Measurements from ENCODE around the gene CCDC97. TPM values are rescaled to one million over a fixed set of nuclear protein-coding genes. Genes with fewer than 3 reads are reported as not detected.

The CCDC97 gene
- total RNA-seq, 4 donors from 2014 or later = 11.6 to 21.2 (median 14.8) TPM

- TF ChIP-seq POLR2AphosphoS5 (IDR thresholded peaks at IDR 0.05) (peak; percentile 44 to 62), CTCF (IDR thresholded peaks at IDR 0.05) (no peak)
- DNase-seq (ENCODE audit: extremely low spot score) = no peak
These were observed 13.6 kb downstream of the CCDC97 start for GRCh38 chr19:41323430-41324125.

GRCh38 chr19:41324231-41324702 lies 14.3 kb downstream of the CCDC97 start:
- H3K36me3 ChIP-seq = peaks cover 13 to 48% (median 43%) of the 10 kb centered on the region in 4 donors
- no peak for TF ChIP-seq EP300 (IDR thresholded peaks at IDR 0.05)
- TF ChIP-seq CTCF (IDR thresholded peaks at IDR 0.05) = no peak
- no peaks in the 10 kb centered on the region for H3K9me3 ChIP-seq
- H3K27me3 ChIP-seq = no peaks in the 10 kb centered on the region
- peaks cover 72 to 83% (median 78%) of the 10 kb centered on the region in 4 donors for H3K4me1 ChIP-seq
- no peak for DNase-seq (ENCODE audit: extremely low spot score)
- 68% methylated on average over 7 of the region's 7 CpGs for WGBS
- intact Hi-C loops (cut with DNase I) = no loop called here
- H3K4me3 ChIP-seq = no peak overlapping the region
- H3K27ac ChIP-seq (replicated peaks in 1 of 4) = peak overlapping the region; percentile 78 to 86 (median 84)

More at GRCh38 chr19:41323430-41324125, 13.6 kb downstream of the CCDC97 start:
- no peaks in the 10 kb centered on the region for H3K9me3 ChIP-seq
- H3K27ac ChIP-seq (replicated peaks in 1 of 4) = peak overlapping the region; percentile 78 to 86 (median 84)
- intact Hi-C loops (cut with DNase I) = no loop called here
- WGBS = 34% methylated on average over 10 of the region's 16 CpGs
- no peak overlapping the region for H3K4me3 ChIP-seq
- H3K36me3 ChIP-seq = peaks cover 15 to 48% (median 45%) of the 10 kb centered on the region in 4 donors
- H3K27me3 ChIP-seq = no peaks in the 10 kb centered on the region
- H3K4me1 ChIP-seq = peaks cover 72 to 77% (median 74%) of the 10 kb centered on the region in 4 donors

- WGBS = 2% methylated on average over 12 of the region's 23 CpGs
- H3K27ac ChIP-seq (replicated peaks in 1 of 4) = peak overlapping the region; percentile 78 to 86 (median 84)
- peak overlapping the region; percentile 40 to 52 (median 46) for H3K4me3 ChIP-seq
- H3K9me3 ChIP-seq = no peaks in the 10 kb centered on the region
- no peak for DNase-seq (ENCODE audit: extremely low spot score)
- H3K27me3 ChIP-seq = no peaks in the 10 kb centered on the region
- intact Hi-C loops (cut with DNase I) = no loop called here
- peaks cover 7 to 48% (median 39%) of the 10 kb centered on the region in 4 donors for H3K36me3 ChIP-seq
- TF ChIP-seq POLR2AphosphoS5 (IDR thresholded peaks at IDR 0.05) = peak; percentile 42 to 56
- TF ChIP-seq CTCF (IDR thresholded peaks at IDR 0.05) = no peak
- no peak for TF ChIP-seq POLR2A (IDR thresholded peaks at IDR 0.05; ENCODE audit: low read depth)
- H3K4me1 ChIP-seq = peaks cover 72 to 85% (median 80%) of the 10 kb centered on the region in 4 donors
These were observed 15.1 kb downstream of the CCDC97 start for GRCh38 chr19:41324921-41325639.

GRCh38 chr19:41325640-41325946 lies 15.6 kb downstream of the CCDC97 start:
- Histone ChIP-seq H3K36me3 (peaks cover 7 to 48% (median 38%) of the 10 kb centered on the region in 4 donors), H3K27ac (replicated peaks in 1 of 4) (peak overlapping the region; percentile 78 to 86 (median 84)), H3K4me3 (peak overlapping the region; percentile 40 to 52 (median 46)), H3K9me3 (no peaks in the 10 kb centered on the region), H3K4me1 (peaks cover 72 to 85% (median 80%) of the 10 kb centered on the region in 4 donors), H3K27me3 (no peaks in the 10 kb centered on the region)
- WGBS = 12% methylated on average over 9 of the region's 10 CpGs
- DNase-seq (ENCODE audit: extremely low spot score) = no peak
- TF ChIP-seq POLR2A (IDR thresholded peaks at IDR 0.05; ENCODE audit: low read depth) (no peak), EP300 (IDR thresholded peaks at IDR 0.05) (no peak), POLR2AphosphoS5 (IDR thresholded peaks at IDR 0.05) (no peak), CTCF (IDR thresholded peaks at IDR 0.05) (no peak)
- intact Hi-C loops (cut with DNase I) = no loop called here

Data from esophagus muscularis mucosa (tissue), 4 donors.